ENCODE measurements around the gene CAPN8. TPM values are rescaled to one million over a fixed set of nuclear protein-coding genes. Genes with fewer than 3 reads are reported as not detected.

The CAPN8 gene
- total RNA-seq, 1 donor from 2014 or later, result 0.63 TPM

GRCh38 chr1:223500560-223501425 is 164.7 kb downstream of the CAPN8 start:
- no peak for DNase-seq (ENCODE audit: low spot score in 2 of 2, unreplicated experiment in 2 of 2)

GRCh38 chr1:223496883-223497282 is 168.6 kb downstream of the CAPN8 start:
- Mint-ChIP-seq H3K36me3 (no peaks in the 10 kb centered on the region), H3K27ac (no peak overlapping the region), H3K27me3 (ENCODE audit: low read depth) (peaks cover 4% of the 10 kb centered on the region), H3K4me1 (peaks cover 17% of the 10 kb centered on the region), H3K4me3 (no peak overlapping the region), H3K9me3 (no peaks in the 10 kb centered on the region)
- TF ChIP-seq CTCF (IDR thresholded peaks at IDR 0.05; ENCODE audit: unreplicated experiment), result no peak
- DNase-seq (ENCODE audit: low spot score in 2 of 2, unreplicated experiment in 2 of 2), result no peak

More at GRCh38 chr1:223500560-223501425, 164.7 kb downstream of the CAPN8 start:
- Mint-ChIP-seq H3K27ac (no peak overlapping the region), H3K4me1 (peaks cover 23% of the 10 kb centered on the region), H3K9me3 (no peaks in the 10 kb centered on the region), H3K4me3 (no peak overlapping the region), H3K27me3 (ENCODE audit: low read depth) (peaks cover 10% of the 10 kb centered on the region), H3K36me3 (no peaks in the 10 kb centered on the region)
- no peak for TF ChIP-seq CTCF (IDR thresholded peaks at IDR 0.05; ENCODE audit: unreplicated experiment)

- Mint-ChIP-seq H3K4me1 (peaks cover 5% of the 10 kb centered on the region), H3K27me3 (ENCODE audit: low read depth) (peaks cover 6% of the 10 kb centered on the region), H3K27ac (no peak overlapping the region), H3K4me3 (no peak overlapping the region), H3K36me3 (no peaks in the 10 kb centered on the region), H3K9me3 (no peaks in the 10 kb centered on the region)
- TF ChIP-seq CTCF (IDR thresholded peaks at IDR 0.05; ENCODE audit: unreplicated experiment), result no peak
- no peak for DNase-seq (ENCODE audit: low spot score in 2 of 2, unreplicated experiment in 2 of 2)
Measured at GRCh38 chr1:223494926-223495645, 170.4 kb downstream of the CAPN8 start.

- DNase-seq (ENCODE audit: low spot score in 2 of 2, unreplicated experiment in 2 of 2), result no peak
- Mint-ChIP-seq H3K4me3 (no peak overlapping the region), H3K27ac (no peak overlapping the region), H3K9me3 (no peaks in the 10 kb centered on the region), H3K4me1 (peaks cover 13% of the 10 kb centered on the region), H3K27me3 (ENCODE audit: low read depth) (peaks cover 10% of the 10 kb centered on the region), H3K36me3 (no peaks in the 10 kb centered on the region)
- TF ChIP-seq CTCF (IDR thresholded peaks at IDR 0.05; ENCODE audit: unreplicated experiment), result no peak
Measured at GRCh38 chr1:223492044-223492443, 173.5 kb downstream of the CAPN8 start.

Other genes with a start within 250 kb of the CAPN8 start
- gene CAPN2, start 46.8 kb upstream of the CAPN8 start, total RNA-seq, result 136 to 151 TPM (median 146 TPM) in 3 replicates
- 63.8 to 75.3 TPM (median 64.6 TPM) in 3 replicates for gene TP53BP2, start 180.2 kb upstream of the CAPN8 start, total RNA-seq